ENCODE data around the gene KDM6A.
A peak's percentile ranks its signal among the peaks of the same experiment; 100 is the strongest.
"Not testable (repeated sequence)": the region's sequence is repeated elsewhere in the genome, so short reads cannot be mapped to it uniquely, and the experiment has no call there.

The KDM6A gene

DNA sequence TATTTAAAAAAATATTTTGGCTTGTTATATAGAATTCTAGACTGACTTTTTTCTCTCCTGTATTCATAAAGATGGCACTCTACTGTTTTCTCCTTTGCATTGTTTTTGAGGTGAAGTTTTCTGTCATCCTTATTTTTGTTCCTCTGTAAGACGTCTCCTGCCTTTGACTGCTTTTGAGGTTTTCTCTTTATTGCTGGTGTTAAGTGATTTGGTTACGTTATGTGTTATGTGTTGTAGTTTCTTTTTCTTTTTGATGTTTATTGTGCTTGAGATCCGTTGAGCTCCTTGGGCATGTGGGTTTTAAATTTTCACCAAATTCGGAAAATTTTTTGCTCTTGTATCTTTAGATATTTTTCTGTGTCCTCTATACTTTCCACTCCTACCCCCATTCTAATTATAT lies 50.0 kb downstream of the KDM6A start:
- no peak for DNase-seq (ENCODE audit: low read depth)

DNA sequence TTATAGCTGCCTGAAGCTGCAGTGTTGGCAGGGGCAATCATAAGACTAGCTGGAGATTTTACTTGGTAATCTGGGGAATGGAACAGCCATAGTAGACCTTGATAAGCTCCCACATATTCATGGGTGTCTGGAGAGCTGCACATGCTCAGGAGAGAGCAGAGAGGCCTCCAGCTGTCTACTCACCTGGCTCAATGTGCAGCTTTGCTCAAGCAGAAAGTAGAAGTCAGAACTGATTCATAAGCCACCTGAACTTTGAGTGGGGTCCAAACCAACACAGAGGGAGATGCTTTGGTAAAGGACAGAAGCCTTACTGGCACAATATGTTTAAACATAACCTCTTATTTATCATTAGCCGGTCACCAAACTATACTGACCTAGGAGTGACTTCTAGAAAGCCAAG lies 54.4 kb downstream of the KDM6A start:
- no peak for DNase-seq (ENCODE audit: low read depth)

DNA sequence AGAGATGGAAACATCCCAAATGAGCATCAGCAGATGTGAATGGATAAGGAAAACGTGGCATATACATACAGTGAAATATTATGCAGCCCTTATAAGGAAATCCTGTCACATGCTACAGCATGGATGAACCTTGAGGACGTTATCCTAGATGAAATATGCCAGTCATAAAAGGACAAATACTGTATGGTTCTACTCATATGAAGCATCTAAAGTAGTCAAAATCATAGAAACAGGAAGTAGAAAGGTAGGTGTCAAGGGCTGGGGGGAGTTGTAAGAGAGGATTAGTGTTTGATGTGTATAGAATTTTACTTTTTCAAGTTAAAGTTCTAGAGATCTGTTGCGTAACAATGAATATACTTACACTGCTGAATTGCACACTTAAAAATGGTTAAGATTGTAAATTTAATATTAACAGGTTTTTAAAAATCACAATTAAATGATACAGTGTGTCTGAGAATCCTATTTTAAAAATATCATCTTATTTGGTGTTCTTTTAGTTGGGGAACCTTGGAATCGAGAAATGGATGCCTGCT lies 58.5 kb downstream of the KDM6A start:
- no peak for DNase-seq (ENCODE audit: low read depth)

DNA sequence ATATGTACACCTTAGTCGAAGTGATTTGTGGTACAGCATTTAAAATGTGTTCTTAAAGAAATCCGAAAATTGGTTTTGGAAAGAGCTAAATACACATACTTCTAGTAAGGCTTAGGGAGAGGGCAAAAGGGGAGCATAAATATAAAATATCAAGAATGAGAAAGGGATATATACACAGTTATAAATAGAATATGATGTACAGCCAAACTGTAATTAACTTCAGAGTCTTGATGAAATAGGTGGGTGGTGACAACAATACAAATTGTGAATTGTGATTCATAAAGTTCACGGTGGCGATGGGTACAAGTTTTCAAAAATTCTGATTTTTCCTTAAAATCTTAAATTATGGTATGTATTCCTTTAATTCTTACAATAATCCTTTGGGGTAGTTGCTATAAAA lies 62.2 kb downstream of the KDM6A start:
- DNase-seq (ENCODE audit: low read depth): no peak

DNA sequence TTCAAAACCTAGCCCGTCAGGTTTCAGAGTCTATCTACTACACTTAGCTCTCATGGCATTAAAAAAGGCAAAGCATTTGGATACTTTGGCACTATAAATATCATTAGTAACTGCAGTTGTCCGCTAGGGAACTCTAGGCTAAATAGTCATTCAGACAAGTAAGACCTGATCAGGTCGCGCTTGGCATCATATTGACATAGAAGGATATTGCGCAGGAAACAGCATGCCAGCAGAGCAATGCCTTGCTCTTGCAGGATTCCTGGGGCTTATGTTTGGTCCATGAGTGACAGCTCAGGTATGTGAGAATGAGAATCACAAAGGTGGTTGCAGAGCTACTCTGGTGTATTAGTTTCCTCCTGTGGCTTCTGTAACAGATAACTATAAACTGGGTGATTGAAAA lies 62.7 kb downstream of the KDM6A start:
- no peak for DNase-seq (ENCODE audit: low read depth)

DNA sequence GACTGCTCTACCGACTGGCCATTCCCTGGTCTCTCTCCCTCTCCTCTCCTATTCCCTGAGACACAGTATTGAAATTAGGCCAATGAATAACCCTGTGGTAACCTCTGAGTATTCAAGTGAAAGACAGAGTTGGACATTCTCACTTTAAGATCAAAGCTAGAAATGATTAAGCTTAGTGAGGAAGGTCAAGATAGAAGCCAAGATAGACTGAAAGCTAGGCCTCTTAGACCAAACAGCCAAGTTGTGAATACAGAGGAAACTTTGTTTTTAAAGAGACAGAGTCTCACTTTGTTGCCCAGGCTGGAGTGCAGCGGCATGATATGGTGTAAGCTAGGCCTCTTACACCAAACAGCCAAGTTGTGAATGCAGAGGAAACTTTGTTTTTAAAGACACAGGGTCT lies 64.6 kb downstream of the KDM6A start:
- DNase-seq (ENCODE audit: low read depth): no peak

DNA sequence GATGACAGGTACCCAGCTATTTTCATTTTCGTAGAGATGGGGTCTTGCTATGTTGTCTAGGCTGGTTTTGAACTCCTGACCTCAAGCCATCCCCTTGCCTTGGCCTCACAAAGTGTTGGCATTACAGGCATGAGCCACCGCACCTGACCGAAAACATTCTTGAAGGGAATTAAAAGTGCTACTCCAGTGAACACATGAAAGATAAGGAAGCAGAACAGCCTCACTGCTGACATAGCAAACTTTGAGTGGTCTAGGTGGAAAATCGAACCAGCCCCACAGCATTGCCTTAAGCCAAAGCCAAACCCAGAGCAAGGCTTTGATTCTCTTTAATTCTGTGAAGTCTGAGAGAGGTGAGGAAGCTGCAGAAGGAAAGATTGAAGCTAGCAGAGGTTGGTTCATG lies 65.1 kb downstream of the KDM6A start:
- no peak for DNase-seq (ENCODE audit: low read depth)

DNA sequence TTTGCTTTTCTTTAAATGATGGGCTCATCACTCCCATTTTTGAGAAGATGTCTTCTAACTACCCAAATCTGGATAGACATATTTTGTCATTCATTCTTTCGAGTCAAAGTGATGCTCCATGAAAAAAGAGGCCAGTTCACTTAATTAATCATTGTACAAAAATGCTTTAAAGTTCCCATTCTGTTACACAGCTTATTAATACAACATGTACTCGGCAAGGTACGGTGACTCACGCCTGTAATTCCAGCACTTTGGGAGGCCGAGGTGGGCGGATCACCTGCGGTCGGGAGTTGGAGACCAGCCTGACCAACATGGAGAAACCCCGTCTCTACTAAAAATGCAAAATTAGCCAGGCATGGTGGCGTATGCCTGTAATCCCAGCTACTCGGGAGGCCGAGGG lies 67.6 kb downstream of the KDM6A start:
- DNase-seq (ENCODE audit: low read depth): not testable (repeated sequence)

DNA sequence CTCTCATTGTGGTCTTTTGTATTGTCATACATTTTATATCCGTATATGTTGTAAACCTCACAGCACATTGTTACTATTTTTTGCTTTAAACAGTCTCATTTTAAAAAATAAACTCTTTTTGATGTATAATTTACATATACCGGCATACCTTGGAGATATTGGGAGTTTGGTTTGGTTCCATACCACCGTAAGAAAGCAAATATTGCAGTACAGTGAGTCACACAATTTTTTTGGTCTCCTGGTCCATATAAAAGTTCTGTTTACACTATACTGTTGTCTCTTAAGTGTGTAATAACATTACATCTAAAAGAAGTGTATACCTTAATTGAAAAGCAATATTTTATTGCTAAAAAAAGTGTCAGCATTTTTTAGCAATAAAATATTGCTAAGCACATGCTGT lies 70.0 kb downstream of the KDM6A start:
- DNase-seq (ENCODE audit: low read depth): no peak

DNA sequence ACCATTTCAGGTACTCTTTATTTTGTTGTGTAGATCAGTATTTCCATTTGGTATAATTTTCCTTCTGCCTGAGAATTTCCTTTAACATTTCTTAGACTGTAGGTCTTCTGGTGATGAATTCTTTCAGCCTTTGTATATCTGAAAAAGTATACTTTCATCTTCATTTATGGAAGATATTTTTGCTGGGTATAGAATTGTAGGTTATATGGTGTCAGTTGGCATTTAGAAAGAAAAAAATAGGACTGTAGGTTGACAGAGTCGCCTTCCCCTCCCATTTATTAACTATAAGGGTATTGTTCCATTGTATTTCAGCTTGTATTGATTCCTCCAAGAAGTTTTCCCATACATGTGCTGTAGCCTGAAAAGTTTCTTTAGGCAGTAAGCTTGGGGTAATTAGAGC lies 71.9 kb downstream of the KDM6A start:
- no peak for DNase-seq (ENCODE audit: low read depth)

DNA sequence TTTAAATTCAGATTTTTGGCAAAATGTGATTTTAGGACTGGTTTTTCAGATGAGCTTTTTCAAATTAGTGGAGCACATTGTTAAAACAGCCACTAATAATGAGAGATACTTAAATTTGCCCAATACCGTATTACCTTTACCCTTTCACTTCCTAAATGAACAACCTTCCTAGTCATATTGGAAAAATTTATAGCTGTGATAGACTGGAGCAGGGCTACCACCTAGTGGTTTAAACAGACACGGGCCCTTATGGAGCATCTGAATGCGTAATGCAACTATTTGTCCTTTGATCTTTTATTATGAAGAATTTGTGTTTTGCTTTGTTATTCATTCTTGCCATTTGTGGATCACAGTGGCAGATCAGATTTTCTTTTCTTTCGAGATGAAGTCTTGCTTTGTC lies 72.7 kb downstream of the KDM6A start:
- DNase-seq (ENCODE audit: low read depth): peak; percentile 10

DNA sequence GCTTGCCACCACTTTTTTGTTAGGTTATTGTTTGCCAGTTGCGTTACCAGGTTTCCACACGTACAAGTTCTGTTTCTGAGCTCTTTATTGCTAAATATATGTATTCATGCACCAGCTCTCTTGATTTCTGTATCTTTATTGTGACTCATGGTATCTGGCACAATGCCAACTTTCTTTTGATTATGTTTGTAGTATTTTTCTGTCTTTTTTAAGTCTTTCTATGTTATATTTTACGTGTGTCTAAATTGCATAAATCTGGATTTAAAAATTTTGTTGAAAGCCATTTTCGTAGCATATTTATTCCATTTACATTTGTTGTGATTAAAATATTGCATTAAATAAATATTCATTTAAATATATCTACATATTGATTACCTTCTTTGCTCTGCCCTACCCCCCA lies 73.8 kb downstream of the KDM6A start:
- no peak for DNase-seq (ENCODE audit: low read depth)

DNA sequence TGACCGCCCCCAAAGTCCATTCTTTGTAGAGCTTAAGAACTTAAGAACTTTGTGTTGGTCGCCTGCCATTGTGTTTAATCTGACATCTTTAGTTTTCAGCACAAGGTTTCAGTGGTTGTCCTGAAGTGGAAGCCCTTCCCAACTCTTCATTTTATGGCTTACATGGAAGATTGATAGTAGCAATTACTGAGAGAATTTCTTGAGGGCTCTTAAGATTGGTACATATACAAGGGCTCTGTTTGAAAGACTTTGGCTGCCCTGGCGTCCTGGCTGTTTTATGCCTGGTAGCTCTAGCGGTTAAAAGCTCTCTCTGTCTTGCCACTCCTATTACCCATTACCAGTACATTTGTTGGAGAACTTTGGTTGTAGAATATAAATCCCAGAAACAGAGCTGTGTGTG lies 75.0 kb downstream of the KDM6A start:
- DNase-seq (ENCODE audit: low read depth): no peak

DNA sequence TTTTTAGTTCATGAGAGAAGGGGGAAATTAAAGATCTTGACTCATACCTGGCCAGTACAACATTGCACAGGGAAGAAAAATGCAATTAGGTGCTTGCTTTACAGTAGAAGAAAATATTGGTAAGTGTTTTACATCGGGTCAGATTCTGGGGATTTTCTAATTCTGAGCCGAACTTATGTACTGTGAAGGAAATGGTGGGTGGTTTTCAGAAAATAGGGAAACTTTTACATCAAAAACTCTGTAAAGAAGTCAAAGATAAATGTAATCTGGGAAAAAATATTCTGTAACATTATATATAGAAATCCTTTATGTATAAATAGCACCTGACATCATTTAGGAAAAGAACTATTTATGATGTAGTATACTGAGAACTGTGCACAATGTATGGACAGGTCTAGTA lies 75.4 kb downstream of the KDM6A start:
- no peak for DNase-seq (ENCODE audit: low read depth)

DNA sequence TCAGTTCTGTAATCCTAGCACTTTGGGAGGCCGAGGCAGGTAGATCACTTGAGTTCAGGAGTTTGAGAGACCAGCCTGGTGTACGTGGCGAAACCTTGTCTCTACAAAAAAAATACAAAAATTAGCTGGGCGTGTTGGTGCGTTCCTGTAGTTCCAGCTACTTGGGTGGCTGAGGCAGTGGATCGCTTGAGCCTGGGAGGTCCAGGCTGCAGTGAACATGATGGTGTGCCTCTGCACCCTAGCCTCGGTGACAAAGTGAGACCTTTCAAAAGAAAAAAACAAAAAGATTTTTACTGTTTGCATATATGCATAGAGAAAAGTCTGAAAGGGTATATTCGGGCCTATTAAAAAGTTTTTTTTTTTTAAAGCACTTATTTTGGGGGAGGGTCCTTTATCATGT lies 76.1 kb downstream of the KDM6A start:
- DNase-seq (ENCODE audit: low read depth): no peak

DNA sequence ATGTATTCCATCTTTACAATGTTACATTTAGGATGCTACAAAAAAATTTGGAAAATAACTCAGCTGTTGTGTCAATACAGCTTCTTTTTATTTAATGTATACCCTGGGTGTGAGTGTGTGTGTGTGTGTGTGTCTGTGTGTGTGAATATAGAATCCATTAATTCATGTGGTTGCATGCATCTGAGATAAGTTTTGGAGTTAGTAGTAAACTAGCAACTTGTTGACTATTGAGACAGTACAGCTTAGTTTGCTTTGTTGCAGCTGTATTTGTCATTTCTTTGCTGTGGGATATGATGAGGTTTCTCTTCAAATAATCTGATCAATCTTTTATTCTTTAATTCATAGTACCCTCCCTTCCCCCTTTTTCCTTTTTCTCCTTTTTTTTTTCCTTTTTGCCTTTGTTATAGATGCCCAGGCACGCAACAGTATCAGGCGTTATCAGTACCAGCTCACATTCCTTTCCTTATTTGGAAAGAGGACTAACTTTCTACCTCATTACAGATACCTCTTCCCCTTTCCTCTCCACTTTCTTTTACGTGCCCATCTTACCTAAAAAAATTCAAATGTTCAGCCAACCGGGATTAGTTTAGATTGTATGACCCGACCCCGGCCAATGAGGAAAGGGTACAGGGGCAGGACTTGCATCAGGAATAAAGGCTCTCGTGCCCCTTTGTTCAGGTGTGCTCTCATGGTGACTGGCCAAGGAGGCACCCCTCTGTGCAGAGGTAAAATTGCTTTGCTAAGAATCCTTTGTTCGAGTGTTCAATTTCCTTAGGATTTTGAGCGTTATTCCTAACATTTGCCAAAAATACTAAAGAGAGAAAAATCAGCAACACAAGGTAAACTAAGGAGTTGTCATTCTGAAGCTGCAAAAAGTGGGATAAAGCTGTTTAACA lies 77.7 kb downstream of the KDM6A start:
- not testable (repeated sequence) for DNase-seq (ENCODE audit: low read depth)

DNA sequence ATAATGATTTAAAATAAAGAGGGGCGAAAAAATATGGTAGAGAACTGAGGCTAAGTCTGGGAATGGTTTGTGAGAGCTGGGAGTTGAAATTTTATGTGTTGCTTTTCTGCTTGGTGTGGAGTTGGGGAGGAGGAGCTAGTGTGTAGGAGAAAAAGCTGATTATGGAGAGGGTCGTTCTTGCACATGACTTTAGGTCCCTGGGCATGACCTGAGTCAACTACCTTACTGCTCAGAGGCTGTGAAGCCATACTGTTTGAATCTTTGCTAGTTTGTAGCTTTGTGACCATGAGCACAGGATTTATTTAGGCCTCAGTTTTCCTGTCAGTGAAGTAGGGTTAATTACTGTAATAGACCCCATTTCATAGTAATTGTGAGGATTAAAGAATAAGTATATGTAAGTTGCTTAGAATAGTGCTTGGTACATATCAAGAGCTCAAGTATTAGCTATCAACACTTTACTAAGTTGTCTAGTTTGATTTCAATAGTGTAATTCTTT lies 78.6 kb downstream of the KDM6A start:
- no peak for DNase-seq (ENCODE audit: low read depth)

DNA sequence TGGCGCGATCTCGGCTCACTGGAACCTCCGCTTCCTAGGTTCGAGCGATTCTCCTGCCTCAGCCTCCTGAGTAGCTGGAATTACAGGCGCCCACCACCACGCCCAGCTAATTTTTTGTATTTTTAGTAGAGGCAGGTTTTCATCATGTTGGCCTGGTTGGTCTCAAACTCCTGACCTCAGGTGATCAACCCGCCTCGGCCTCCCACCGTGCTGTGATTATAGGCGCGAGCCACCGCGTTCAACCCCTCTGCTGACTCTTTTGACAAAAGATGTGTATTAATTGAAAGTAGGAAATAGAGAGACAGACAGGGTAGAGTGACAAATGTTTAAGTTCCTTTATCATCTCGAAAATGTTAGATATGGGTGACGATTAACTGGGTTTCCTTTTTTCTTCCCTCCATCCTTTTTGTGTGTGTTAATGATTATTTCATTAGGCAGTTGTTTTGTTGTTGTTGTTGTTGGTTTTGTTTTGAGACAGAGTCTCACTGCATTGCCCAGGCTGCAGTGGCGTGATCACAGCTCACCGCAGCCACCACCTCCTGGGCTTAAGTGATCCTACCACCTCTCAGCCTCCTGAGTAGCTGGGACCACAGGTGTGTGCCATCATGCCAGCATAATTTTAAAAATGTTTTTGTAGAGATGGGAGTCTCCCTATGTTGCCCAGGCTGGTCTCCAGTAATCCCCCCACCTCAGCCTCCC lies 79.5 kb downstream of the KDM6A start:
- no peak for DNase-seq (ENCODE audit: low read depth)

DNA sequence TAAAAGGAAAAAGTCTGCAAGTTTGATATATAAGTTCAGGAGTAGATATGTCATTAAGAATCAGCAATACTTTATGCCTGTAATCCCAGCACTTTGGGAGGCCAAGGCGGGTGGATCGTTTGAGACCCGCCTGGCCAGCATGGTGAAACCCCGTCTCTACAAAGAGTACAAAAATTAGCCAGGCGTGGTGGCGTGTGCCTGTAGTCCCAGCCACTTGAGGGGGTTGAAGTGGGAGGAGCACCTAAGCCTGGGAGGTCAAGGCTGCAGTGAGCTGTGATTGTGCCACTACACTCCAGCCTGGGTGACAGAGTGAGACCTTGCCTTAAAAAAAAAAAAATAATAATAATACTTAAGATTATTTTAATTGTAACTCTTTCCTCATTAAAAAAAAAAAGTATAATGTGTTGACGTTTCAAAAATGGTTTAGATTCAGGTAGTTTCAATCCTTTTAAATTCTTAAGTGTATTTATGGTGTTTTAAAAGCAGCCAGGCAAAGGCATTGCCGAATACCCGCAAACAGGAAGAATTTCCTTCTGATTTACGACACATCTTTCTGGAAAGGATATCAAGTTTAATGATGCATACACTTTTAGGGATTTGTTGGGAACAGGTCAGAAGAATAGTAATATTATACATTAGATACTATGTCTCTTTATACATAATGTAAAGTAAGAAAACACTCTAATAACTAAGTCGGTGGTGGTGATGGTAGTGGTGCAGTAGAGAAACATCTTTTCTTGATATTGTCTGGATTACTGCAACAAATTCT lies 80.9 kb downstream of the KDM6A start:
- no peak for DNase-seq (ENCODE audit: low read depth)

DNA sequence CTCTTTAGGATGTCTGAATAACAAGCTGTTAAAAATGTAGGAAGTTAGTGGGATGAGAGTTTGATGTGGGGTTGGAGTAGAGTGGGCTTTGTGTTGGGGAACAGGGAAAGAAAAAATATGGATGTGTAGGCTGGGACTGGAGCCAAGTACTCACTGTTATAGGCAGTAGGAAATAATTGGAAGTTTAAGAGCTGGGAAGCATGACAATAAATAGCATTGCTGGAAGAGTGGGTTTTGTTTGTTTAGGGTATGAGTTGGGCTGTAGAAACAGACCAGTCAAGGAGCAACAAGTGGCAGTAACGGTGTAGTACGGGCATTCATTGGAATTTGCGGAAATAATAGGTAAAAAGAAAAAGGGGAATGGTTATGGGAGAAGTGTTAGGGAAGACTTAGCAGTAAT lies 81.6 kb downstream of the KDM6A start:
- no peak for DNase-seq (ENCODE audit: low read depth)

DNA sequence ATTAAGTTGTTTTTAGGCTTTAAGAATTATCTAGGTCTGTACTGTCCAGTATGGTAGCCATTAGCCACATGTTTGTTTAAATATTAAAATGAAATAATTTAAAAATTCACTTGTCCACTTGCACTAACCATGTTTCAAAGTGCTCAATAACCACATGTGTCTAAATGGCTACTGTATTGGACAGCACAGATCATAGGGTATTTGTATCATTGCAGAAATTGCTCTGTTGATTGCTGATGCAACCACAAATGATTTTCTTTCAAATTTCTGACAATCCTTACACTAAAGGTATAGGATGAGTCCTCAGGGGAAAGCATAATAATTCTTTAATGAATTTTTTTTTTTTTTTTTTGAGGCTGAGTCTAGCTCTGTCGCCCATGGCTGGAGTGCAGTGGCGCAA lies 84.9 kb downstream of the KDM6A start:
- DNase-seq (ENCODE audit: low read depth): no peak

DNA sequence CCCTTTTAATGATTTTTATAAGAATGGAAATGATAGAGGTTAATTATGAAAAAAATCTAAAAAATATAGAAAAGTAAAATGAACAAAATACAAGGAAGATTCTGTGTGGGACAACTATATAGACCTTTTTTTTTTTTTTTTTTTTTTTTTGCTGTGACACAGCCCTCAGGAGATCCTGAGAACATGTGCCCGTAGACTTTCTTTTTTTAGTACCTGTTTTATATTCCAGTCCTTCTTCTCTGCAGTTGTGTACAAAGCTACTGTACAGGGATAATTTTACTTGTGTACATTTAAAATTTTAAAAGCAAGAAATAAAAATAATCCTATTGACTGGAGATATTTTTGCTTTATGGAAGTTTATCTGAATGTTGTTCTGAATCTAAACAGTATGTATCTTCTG lies 85.5 kb downstream of the KDM6A start:
- DNase-seq (ENCODE audit: low read depth): no peak
